ENCODE data around the gene SERPINB5. TPM values are rescaled to one million over a fixed set of nuclear protein-coding genes. Genes with fewer than 3 reads are reported as not detected.
"Not testable (repeated sequence)": the region's sequence is repeated elsewhere in the genome, so short reads cannot be mapped to it uniquely, and the experiment has no call there.

Gene SERPINB5
- polyA plus RNA-seq (ENCODE audit: insufficient read length) = 0.13 TPM
- long read RNA-seq, donor 1 = 0 reads
- long read RNA-seq, donor 2 = 0 reads
- long read RNA-seq, donor 3 = 0 reads
- long read RNA-seq, donor 4 = 0 reads
- long read RNA-seq, donor 5 = 0 reads
- long read RNA-seq, donor 6 = 0 reads
- long read RNA-seq, donor 7 = 0 reads
- long read RNA-seq, donor 8 = 0 reads

DNA sequence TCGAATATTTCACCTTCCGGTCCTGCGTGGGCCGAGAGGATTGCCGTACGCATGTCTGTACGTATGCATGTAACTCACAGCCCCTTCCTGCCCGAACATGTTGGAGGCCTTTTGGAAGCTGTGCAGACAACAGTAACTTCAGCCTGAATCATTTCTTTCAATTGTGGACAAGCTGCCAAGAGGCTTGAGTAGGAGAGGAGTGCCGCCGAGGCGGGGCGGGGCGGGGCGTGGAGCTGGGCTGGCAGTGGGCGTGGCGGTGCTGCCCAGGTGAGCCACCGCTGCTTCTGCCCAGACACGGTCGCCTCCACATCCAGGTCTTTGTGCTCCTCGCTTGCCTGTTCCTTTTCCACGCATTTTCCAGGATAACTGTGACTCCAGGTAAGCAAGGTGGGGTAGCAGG lies at the start of gene SERPINB5:
TSS of gene SERPINB5 (plus strand) at position 291 of the 400 bp plus-strand sequence. CDS start 7,471 bp downstream, outside the sequence.
- DNase-seq = no peak

GRCh38 chr18:63427558-63427957 lies 49.2 kb upstream of the SERPINB5 start:
- no peak for DNase-seq

DNA sequence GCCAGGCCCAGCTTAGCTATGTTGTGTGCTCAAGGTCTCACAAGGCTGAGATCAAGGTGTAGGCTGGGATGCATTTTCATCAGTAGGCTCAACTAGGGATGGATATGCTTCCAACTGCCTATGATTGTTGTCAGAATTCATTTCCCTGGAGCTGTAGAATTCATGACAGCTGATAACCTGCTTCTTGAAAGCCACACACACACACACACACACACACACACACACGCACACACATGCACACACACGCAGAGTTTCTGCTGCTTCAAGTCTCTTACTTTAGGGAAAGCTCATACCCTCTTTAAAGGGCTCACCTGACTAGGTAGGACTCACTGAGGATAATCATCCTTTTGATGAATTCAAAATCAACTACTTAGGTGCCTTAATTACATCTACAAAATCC lies 46.2 kb upstream of the SERPINB5 start:
- DNase-seq = no peak

- no peak for DNase-seq
These were observed 45.6 kb upstream of the SERPINB5 start for GRCh38 chr18:63431180-63431579.

DNA sequence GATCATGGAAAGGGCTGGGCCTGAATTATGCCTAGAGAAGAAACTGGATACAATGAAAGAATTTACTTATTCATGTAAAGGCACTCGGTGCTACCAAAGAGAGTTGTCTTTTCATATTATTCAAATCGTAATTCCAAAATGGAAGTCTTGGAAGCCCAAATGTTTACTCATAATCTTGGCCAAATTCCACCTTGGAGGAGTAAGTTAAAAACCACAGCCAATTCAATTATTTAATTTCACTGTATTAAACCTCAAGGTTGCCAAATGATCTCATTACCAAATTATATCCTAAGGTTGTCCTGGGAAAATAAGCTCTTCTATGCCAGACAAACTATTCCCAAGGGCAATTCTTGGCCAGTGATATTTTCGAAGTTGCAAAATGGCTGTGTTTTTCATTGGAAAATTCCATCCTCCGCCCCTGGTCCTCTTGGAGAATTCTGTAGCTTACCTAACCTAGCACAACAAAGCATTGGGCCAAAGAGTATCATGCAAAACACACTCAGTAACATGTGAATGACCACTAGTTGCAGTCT lies 43.4 kb upstream of the SERPINB5 start:
- no peak for DNase-seq

GRCh38 chr18:63438181-63438580 lies 38.6 kb upstream of the SERPINB5 start:
- DNase-seq = no peak

DNA sequence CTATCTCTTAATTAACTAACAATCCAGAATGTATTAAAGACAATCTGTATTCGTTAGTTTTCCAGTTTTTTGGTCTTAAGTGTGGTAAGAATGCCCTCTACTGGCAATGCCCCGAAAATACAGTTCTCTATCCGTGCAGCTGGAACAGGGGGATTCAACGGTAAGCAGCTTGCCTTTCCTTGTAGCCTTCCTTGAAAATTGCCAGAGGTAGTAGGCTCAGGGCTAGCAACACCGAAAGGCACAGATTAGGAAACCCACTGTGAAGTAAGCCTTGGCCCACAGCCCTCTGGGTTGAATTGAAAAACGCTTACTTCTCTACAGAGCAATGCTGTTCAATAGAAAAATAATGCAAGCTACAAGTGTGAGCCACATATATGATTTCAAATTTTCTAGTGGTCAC lies 37.4 kb upstream of the SERPINB5 start:
- peak; percentile 74 for DNase-seq

GRCh38 chr18:63440219-63440618 lies 36.5 kb upstream of the SERPINB5 start:
- no peak for DNase-seq

DNA sequence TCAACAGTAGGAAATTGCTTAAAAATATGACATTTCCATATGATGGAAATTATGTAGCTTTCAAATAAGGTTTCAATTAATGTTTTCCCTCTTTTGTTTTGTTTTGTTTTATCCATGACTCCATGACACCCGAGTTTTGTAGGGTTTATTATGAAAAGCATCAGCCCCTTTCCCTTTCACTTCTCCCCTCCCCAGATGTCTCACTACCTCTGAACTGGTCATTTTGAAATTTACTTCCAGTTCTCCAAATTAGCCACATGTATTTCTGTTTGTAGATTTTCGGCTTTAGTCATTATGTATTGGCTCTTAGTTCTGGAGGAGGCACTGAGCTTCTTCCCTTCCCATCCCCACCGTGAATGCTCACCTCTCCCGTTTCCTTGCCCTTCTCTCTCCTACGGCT lies 35.9 kb upstream of the SERPINB5 start:
- DNase-seq = no peak

DNA sequence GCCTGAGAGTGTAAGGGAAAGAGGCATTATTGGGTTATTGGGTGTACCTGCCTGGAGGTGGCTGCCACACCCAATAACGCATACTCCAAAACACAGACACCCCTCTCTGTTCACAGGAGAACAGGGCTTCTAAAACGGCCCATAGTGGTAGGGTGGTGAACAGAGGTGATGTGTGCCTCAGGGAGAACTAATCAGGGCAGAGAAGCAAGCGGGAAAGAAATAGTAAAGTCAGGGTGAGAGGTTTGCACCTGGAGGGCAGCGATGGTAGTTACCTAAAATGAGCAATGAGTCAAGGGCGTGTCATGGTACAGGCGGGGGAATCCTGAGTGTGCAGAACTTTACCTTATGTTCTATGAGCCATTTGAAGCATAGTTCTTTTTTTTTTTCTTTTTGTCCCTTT lies 32.9 kb upstream of the SERPINB5 start:
- DNase-seq = no peak

DNA sequence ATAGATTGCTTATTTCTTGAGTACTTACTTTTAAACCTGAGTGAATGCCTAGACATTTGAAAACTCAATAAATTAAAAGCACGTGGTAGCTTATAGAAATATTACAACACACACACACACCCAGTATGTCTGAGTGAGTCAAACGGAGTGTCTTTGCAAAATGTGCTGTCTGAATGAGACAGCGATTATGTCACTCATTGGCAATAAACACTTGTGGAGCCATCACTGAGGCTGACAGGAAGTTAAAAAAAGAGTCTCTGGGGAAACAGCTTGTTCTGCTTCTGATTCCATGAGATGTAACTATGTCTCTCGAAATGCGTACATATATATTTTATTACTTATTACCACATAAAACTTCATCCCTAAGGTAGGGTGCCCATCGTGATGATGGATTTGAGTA lies 32.2 kb upstream of the SERPINB5 start:
- DNase-seq = no peak

GRCh38 chr18:63445037-63445436 lies 31.7 kb upstream of the SERPINB5 start:
- no peak for DNase-seq

DNA sequence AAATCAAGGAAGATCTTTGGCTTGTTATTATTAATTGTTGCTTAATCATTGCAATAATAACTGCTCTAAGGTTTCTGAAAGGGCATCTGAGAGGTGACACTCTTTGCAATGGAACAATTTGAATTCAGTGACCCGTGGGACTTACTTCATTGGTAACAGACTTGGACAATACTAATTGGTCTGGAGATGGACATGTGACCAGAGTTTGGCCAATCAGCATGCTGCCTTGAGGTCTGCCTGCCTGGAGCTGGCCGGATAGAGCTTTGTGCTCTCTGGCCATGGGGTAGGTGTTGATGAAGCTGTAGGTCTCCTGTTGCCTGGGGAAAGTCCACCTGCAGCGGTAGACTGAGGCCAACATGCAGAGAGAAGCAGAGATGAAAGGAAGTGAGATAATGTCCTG lies 30.5 kb upstream of the SERPINB5 start:
- DNase-seq = no peak

DNA sequence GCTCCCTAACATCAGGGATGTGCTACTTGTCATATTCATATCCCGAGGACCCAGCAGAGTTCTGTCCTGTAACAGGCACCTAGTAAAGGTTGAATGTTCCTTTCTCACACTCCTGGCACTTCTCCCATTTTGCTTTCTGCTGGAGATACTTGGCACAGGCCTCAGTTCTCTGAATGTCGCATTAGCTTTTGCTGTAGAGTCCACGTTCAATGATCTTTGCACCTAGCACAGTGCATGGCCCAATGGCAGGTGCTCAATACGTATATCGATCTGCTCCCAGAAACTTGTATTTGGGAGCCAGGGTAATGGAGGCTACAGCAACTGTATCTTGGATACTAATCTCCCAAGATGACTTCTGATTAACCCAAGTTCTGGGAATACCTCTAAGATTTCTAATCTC lies 29.7 kb upstream of the SERPINB5 start:
- DNase-seq = no peak

GRCh38 chr18:63449426-63449825 lies 27.3 kb upstream of the SERPINB5 start:
- no peak for DNase-seq

DNA sequence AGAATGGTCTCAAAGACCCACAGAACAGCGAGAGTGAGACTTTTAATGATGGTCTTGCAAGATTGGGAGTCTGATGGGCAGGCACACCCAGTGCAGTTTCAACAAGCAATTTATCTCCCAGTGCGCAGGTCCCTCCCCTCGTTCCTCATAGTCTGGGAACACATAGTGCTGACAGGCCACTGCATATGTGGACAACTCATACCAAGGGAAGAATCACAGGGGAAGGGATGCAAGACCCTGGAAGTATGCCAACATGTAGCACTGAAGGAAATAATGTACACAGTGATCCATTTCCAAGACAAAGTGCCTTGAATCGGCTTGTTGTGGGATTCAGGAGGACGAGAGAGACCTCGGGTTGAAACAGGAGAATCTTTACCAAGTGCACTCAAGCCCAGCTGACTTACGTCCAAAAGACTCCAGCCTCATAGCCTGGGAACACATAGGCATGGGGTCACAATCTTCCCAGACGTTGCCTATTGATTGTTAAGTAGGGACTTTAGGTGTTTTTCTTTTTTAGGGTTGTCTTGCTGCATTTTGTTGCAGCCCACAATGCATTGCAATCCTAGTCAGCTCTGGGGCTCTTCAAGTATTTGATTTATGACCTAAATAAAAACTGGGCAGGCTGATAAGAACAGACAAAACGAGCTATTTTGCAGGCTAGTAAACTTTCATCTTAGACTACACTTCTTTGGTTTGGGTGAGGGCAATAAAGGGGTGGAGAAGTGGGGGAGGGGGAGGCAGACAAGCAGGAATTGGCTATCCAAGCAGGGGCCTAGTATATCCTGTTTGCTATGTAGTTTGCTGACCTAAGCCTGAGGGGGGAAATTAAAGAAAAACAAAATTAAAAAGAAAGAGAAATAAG lies 24.7 kb upstream of the SERPINB5 start:
- peak; percentile 20 for DNase-seq

GRCh38 chr18:63452751-63453150 lies 24.0 kb upstream of the SERPINB5 start:
- not testable (repeated sequence) for DNase-seq

DNA sequence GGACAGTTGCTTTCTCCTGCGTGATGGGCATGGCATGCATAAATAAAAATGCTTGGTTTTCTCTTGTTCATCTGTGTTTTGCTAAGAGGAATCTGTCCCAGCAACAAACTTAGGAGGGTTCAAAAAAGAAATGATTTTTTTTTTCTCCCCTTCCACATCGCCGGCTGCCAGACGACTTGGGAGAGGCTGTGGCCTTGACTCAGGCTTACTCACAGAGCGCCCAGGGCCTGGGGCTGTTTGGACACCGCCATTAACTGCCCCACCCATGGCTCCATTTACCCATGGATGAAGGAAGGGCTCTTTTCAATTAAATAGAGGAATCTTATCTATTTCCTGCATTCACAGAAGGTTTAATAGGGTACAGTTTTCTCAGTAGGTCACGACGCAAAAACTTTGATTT lies 22.3 kb upstream of the SERPINB5 start:
- DNase-seq = no peak

- no peak for DNase-seq
These were observed 18.8 kb upstream of the SERPINB5 start for GRCh38 chr18:63457977-63458376.

GRCh38 chr18:63460414-63460813 lies 16.3 kb upstream of the SERPINB5 start:
- DNase-seq = no peak

DNA sequence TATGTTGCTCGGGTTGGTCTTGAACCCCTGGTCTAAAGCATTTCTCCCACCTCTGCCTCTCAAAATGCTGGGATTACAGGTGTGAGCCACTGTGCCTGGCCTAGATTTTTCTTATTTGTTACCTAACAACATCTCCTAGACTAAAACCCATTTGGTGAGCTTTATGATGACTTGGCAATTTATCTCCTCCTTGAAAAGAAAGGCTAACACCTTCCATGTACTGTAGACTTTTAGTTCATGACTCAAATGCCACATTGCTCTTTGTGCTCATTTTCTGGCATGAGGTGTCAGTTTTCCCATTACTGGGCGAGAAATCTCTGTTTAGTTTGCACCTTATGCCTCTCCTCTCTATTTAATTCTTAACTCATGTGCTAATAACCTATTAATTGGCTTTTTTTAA lies 12.3 kb upstream of the SERPINB5 start:
- DNase-seq = no peak

- no peak for DNase-seq
These were observed 11.7 kb upstream of the SERPINB5 start for GRCh38 chr18:63465059-63465458.

DNA sequence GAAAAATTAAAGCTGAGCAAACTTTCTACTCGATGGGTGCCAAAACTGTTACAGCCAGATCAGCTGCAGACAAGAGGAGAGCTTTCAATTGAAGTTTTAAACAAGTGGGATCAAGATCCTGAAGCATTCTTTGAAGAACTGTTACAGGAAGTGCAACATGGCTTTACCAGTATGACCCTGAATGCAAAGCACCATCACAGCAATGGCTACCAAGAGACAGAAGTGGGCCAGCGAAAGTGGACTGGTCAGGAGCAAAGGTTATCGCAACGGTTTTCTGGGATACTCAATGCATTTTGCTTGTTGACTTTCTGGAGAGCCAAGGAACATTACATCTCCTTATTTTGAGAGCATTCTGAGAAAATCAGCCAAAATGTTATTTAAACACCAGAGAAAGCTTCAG lies 9.1 kb upstream of the SERPINB5 start:
- no peak for DNase-seq

DNA sequence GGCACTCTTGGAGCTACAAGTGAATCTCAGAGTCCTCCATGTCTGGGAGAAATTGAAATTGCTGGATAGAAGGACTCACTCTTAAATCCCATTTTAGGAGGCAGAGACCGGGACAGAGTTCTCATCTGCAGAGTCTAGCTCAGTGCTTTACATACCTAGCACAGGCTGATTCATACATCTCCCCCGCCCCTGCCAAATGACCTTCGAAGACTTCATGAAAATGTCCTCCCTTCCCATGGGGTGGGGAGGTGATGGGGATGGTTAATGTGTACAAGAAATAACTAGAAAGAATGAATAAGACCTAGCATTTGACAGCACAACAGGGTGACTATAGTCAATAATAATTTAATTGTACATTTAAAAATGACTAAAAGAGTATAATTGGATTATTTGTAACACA lies 8.2 kb upstream of the SERPINB5 start:
- DNase-seq = no peak
